ENCODE results near the gene AKR7A2.

DNA sequence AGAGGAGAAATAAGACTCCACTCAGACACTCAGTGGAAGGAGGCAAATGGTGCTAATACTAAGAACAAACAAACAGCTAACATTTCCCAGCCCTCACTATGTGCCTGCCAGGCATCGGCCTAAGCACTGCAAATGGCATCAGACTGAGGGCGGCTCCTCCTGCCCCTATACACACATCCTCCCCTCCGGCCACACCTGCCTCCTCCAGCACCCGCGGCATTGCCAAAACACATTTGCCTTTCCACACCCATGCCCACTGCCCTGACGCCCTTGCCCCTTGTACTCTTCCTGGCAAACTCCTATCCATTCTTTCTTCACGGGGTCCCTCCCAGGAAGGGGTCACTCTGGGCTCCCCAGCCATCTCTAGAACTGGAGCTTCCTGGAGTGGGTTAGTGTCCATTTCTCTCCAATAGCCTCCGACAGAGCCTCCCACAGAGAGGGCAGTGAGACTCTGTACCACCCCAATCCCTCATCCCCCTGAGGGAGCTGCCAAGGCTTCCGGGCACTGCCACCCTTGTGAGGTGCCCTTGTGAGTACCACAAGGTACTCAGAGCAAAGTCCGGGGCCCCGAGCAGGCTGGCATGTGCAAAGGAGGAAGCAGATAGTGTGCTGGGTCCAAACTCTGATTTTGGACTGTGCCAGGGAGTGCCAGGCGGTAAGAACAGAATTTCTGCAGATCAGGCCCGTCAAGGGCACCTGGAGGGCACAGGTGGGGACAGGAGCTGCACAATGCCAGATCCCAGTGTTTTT lies 24.3 kb downstream of the AKR7A2 start:
- no peak for TF ChIP-seq EZH2 (IDR thresholded peaks at IDR 0.05; ENCODE audit: low read depth, unreplicated experiment)
- no peak for TF ChIP-seq REST (IDR thresholded peaks at IDR 0.05; ENCODE audit: unreplicated experiment)
- no peak for TF ChIP-seq CTCF (conservative IDR thresholded peaks at IDR 0.05; ENCODE audit: low read depth in 2 of 2)
- no peak for TF ChIP-seq POLR2AphosphoS5 (IDR thresholded peaks at IDR 0.05; ENCODE audit: low read depth)
- TF ChIP-seq EZH2phosphoT487 (IDR thresholded peaks at IDR 0.05; ENCODE audit: unreplicated experiment) = no peak
- no peak for TF ChIP-seq CREB1 (CRISPR knock-in tag; IDR thresholded peaks at IDR 0.05; ENCODE audit: low read depth)
- TF ChIP-seq ZNF331 (CRISPR knock-in tag; IDR thresholded peaks at IDR 0.05; ENCODE audit: low read depth) = no peak
- TF ChIP-seq JUNB (IDR thresholded peaks at IDR 0.05; ENCODE audit: unreplicated experiment) = no peak
- no peak for TF ChIP-seq STAT1 (IDR thresholded peaks at IDR 0.05; ENCODE audit: unreplicated experiment)
- TF ChIP-seq NANOG (IDR thresholded peaks at IDR 0.05; ENCODE audit: borderline replicate concordance) = no peak
- TF ChIP-seq, protein P1, sequence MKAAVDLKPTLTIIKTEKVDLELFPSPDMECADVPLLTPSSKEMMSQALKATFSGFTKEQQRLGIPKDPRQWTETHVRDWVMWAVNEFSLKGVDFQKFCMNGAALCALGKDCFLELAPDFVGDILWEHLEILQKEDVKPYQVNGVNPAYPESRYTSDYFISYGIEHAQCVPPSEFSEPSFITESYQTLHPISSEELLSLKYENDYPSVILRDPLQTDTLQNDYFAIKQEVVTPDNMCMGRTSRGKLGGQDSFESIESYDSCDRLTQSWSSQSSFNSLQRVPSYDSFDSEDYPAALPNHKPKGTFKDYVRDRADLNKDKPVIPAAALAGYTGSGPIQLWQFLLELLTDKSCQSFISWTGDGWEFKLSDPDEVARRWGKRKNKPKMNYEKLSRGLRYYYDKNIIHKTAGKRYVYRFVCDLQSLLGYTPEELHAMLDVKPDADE (IDR thresholded peaks at IDR 0.05) = no peak
- TF ChIP-seq ZNF114 (CRISPR knock-in tag; IDR thresholded peaks at IDR 0.05) = no peak
